Retina (tissue), 1 donor: ENCODE results near the gene ROMO1.

ENCODE experiments used
- DNase-seq: peaks from one replicate; pipeline ENCODE4 v3.0.0-alpha.2; 2016

The ROMO1 gene

DNA sequence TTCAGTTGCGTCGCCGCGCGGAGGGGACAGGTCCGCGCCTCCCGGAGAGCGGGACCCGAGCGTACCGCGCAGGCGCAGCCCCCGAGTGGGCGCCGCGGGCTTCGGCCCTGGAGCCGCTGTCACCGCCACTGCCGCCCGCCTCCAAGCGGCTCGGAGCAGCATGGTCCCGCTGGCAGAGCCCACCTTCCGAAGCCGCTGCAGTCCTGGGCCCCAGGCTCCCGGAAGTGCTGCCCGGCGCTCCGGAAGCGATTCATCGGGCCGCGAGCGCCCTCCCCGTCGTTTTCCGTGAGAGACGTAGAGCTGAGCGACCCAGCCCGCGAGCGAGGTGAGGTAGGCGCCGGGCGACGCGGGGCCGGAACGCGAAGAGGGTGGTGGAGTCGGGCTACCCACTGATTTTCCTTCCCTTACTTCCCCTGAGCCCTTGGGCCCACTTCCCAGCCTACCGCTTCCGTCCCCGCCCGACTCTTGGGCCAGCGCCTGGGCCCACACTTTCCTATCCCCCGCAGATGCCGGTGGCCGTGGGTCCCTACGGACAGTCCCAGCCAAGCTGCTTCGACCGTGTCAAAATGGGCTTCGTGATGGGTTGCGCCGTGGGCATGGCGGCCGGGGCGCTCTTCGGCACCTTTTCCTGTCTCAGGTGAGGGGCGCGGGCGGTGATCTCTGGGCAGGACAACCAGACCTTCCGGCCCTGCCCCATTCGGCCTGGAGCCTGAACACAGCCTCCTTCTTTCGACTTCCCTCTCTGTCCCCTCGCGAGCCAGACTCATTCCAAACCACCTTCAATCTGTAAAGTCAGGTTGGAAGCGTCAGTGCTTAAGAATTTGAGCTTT lies at the start of gene ROMO1, which contains the start of gene NFS1:
ROMO1 (plus strand) TSS at position 279 of the 830 bp plus-strand sequence; CDS start at position 507, 228 bp downstream.
NFS1 (minus strand) TSS at position 226 of the 830 bp plus-strand sequence; CDS start at position 162, 64 bp downstream.
- DNase-seq: peak; percentile 97

DNA sequence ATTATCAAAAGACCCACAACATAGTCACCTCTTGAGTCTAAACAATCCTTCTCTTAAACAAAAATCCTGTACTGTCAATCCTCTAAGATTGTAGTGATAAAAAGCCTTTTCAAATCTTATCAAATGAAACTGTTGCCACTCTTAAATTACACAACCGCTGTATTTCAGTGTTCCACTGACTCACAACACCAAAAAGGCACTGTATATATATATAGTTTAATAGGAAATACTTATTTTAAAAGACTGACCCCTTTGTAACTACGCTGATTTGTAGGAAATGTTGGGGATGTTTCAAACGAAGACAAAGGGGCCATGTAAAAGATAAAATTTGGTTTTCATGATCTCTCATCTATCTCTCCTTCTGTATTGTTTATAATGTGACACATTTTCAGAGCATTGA lies 48.6 kb upstream of the ROMO1 start:
- no peak for DNase-seq

DNA sequence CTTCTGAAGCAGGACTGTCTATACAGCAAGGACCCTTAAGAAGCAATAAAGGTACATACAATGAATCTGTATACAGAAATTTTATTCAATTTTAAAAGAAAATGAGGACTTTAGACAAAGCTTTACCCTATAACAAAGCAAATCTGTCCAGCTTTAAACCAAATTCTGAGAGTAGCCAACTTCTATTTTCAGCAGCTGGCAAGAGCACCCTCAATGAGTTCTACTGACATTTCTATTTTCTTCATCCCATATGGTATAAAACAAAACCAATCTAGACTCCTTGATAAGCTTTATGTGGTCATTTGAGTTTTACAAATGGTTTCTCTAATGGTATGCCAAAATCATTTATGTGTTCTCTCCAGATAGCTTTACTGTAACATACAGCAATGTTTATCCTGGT lies 47.2 kb upstream of the ROMO1 start:
- DNase-seq: no peak

DNA sequence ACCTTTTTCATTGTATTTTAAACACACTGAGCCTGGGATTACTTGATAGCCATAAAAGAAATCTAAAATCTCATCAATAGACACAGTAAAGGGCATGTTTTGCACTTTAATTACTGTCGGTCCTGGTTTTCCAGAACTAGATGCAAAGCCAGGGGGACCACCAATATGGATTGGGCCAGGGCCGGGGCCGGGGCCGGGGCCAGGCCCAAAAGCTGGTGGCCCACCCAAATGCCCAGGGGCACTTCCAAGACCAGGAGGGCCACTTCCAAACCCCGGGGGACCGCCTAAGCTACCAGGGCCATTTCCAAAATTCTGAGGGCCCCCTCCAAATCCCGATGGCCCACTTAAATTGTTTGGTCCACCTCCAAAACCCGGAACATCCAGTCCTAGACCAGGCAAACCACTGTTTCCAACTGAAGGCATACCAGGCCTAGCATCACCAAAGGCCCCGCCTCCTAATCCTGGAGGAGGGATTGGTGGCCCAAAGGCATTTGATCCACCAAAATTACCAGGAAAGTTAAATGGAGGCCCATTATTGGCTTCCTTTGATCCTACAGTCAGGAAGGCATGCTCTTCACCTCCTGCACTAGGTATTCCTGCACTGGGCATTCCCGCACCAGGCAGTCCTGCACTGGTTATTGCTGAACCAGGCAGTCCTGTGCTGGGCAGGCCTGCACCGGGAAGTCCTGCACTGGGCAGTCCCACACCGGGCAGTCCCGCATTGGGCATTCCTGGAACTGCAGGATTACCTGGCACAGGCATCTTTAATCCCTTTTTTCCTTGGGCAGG lies 46.4 kb upstream of the ROMO1 start:
- DNase-seq: no peak

DNA sequence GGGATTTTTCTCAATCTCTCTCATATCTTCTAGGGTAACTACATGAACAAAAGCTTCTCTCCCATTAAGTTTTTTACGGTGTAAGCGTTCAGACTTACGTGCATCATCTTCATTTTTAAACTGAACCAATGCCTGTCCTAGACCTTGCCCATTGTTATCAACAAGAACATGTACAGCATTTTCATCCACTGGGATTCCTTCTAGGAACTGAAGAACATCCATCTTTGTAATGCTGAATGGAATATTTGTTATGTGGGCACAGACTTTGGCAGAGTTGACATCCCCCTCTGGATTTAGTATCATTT lies 45.8 kb upstream of the ROMO1 start:
- DNase-seq: no peak

DNA sequence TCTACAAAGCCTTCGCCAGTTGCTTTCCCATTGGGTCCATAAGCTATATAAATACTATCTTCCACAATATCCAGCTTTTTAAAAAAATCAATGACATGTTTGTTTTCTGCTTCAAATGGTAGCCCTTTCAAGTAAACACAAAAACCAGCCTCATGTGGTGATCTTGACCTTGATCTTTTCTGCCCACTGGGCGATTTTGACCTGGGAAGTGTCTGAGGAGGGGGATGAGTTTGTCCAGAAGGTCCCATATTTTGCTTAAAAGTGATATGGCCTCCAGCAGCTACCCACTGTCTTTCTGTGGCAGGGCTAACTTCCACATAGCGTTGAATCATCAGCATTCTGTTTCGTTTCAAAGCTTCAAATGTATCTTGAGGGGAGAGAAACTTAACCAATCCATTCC lies 45.3 kb upstream of the ROMO1 start:
- DNase-seq: no peak

DNA sequence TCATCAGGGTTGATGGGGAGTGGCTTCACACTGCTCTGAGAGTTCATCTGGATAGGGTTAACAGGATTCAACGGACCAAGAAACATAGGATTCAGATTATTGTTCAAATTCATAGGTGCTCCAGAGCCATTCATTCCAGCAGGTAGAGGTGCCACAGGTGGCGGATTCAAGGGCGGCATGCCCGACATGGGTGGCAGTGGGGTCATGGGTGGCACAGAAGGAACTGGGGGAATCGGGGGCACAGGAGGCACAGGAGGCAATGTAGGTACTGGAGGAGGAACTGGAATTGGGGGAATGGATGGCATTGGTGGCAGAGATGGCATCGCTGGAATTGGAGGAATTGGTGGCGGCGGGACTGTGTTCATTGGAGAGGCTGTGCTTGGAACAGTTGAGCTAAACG lies 44.8 kb upstream of the ROMO1 start:
- DNase-seq: no peak

DNA sequence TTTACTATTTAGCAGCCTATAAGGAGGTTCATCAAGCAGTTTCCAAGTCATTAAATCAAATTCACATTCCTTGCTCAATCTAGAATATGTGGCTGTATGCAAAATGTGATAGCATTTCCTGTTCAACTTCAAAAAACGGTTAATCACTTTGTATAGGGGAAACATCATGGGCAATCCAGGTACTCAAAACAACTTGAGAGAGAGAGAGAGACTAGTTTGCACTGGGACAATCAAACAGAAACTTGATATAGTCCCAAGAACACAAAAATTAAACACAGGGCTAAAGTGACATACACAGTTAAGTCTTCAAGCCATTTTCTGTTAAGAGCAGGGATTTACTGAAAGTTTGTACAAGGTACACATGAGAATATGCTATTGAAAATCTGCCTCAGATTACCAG lies 41.9 kb upstream of the ROMO1 start:
- DNase-seq: no peak

DNA sequence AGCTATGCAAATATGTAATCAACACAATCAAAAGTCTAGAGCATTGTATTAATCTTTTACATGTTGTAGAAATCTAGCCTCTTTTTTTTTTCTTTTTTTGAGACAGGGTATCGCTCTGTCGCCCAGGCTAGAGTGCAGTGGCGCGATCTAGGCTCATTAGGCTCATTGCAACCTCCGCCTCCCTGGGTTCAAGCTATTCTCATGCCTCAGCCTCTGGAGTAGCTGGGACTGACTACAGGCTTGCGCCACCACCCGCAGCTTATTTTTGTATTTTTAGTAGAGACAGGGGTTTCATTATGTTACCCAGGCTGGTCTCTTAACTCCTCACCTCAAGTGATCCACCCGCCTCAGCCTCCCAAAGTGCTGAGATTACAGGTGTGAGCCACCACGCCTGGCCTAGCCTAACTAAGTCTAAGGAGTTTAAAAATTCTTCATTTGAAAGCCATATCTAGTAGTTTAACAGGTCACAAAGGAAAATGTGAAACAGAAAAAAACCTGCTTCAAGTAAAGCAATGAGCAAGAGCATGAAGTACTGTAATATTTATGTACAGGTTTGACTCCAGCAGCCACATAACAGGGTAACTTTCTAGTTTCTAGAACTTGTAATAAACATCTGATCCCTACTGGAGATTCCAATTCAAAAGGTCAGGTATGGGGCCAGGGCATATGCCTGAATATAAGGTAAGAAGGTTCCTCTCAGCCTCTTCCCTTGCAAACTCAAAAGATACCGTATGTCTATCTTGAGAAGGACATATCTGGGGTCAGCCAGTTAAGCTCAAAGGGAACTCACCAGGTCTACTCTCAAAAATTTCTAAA lies 38.9 kb upstream of the ROMO1 start:
- DNase-seq: no peak

DNA sequence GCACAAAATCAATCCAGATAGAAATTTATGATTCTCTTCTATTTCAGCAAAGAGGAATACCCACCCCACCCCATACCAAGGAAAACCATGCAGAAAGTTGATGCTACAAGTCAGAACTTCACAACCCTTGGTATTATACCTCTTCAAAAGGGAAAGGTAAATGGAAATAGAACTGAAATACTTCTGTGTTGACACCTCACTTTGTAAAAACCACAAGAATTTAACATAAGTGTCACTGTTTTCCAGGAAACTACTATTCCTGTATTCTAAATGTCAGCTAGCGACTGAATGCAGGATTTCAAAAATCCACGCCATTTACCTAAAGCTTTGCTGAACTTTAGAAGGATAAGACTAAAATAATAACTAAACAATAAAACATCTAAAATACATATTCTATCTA lies 38.2 kb upstream of the ROMO1 start:
- no peak for DNase-seq

DNA sequence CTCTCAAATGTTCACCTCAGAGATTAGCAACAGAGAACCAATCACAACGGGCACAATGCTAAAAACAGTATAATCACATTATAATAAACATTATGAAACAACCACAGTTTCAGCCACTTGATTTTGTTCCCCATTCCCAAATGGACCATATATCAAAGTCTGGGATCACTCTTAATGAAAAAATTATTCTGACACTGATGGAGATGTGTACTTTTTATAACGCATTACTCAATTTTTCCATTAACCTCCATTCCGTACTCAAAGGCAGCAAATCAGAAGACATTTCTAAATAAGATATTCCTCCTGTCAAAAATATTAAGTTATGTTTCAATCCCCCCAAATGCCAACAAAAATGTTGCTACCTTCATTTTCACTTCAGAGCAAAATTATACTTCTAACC lies 37.3 kb upstream of the ROMO1 start:
- DNase-seq: no peak

DNA sequence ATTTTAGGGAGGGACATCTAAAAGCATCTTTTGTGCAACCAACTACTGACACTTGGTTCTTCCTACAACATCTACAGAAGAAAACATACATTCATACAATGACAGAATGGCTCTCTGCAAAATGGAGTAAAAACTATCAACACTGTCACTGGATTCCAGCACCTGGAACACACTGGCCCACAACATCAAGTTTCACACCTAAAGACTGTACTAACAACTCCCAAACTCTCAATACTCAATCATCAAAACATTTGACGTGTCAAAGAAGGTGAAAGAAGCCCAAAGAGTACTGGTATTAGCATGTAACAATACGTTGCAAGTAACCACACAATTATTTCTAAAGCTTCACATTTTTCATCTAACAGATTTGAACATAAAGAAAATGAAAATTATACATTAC lies 36.7 kb upstream of the ROMO1 start:
- no peak for DNase-seq

DNA sequence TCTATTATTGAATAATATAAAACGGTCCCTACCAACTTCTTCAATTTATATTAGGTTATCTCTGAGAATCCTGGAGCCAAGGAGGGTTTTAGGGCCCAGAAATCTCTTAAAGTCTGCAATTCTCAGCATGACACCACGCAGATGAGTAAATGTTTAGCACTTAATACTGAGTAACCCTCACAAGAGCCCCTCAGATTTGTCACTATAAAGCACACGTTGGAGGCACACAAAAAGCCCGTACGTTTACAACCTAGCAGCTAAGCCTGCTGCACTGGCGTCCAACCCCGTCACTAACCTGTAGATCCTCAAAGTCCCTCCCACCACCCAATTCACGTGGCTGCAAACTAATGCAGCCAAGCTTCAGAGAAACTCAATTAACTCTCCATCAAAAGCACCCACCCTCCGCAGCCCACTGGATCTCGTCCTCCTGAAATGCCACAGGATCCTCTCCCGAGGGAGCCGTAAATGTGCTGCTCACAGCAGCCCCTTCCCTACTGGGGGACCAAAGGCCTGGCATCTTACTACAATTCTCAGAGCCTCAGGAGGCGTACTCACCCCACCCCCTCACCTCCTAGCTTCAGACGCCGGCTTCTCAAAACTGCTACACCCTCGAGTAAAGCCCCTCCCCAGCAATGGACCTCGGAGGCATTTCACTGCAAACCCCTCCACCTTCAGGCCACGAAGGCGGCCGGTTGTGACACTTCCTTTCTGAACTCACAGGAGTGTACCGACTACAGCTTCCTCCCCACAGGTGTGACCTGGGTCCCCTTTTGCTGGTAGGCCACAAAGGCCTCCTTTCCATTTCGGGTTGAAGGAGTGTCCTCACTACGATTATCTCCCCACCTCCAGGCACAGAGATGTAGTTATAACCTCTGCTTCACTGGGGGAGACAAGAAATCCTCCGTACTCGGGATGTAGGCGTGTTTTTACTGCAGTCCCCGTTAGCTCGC lies 35.4 kb upstream of the ROMO1 start:
- DNase-seq: peak; percentile 82

DNA sequence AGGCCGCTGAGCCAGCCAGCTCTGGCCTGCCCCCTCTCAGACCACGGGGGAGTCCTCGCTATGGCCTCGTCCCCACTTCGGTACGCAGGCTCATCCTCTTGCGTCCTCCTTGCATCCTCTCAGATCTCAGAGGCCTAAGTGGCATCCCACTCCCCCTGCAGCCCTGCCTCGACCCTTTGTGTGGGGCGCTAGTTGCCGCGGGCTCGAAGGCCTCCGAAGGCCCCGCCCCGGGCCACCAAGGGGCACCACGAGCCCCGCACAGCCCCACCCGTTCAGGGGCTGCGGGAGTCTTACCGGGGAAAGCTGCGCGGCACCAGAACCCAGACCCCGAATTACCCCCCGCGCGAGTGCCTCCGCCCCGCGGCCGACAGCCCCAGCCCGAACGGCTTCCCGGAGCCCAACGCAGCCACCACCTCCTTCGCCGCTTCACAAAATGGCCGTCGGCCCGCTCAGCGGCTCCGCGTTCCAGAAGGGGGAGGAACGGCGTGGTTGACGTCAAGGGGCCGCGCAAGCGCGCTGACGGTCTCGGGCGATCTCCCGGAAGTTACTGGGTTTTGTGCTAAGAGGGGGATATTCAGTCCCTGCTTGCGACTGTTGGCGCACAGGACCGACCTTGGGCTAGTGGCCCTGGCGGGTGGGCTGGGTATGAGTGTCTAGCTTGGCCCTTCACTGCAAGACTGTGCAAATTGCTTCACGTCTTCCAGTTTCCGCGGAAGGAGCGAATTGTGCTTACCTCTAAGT lies 34.6 kb upstream of the ROMO1 start, which contains the start of the genes CPNE1 and RBM12:
CPNE1 (minus strand) TSS at position 435 of the 741 bp plus-strand sequence. CDS start 31,977 bp downstream, outside the sequence.
RBM12 (minus strand) TSS at position 435 of the 741 bp plus-strand sequence. CDS start 9,578 bp downstream, outside the sequence.
- peak; percentile 96 for DNase-seq

DNA sequence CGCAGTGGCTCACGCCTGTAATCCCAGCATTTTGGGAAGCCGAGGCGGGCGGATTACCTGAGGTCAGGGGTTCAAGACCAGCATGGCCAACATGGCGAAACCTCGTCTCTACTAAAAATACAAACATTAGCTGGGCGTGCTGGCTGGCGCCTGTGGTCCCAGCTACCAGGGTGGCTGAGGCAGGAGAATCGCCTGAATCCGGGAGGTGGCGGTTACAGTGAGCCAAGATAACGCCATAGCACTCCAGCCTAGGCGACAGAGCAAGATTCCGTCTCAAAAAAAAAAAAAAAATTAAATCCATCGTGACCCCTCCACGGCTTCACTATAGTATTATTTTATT lies 33.3 kb upstream of the ROMO1 start:
- no peak for DNase-seq

DNA sequence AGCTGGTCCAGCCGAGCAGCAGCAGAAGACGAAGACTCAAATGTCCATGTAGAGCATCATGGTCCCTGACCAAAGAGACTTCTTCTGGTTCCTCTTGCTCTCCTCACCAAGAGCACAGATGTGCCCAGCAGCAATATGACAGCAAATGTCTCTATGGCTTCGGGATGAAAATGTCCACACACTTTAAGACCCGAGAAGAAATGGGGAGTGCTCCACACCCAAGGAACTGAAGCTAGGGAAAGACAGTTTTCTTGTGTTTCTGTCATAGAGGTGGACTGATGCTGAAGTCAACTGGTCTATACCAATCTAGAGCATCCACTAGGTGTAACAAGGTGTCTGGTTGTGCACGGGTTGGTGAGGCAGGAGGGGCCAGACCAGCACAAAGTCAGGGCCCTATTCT lies 30.0 kb upstream of the ROMO1 start:
- no peak for DNase-seq

DNA sequence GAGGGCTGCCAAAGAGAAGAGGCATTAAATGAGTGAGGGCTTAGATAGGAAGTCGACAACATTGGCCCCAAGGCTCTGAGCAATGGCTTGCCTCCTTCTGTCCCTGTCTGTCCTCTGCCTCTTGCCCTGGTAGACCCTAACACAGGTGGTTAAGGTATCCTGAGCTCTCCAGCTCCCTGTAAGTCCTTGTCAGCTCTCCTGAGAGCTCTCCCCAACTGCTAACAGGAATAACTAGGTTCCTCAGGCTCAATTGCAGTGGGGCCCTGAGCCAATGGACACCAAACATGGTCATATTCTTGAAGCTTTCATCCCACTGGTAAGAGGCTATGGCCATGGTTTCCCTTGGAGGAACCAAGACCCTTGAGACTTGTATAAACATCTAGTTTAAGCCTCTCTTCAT lies 29.5 kb upstream of the ROMO1 start:
- no peak for DNase-seq

DNA sequence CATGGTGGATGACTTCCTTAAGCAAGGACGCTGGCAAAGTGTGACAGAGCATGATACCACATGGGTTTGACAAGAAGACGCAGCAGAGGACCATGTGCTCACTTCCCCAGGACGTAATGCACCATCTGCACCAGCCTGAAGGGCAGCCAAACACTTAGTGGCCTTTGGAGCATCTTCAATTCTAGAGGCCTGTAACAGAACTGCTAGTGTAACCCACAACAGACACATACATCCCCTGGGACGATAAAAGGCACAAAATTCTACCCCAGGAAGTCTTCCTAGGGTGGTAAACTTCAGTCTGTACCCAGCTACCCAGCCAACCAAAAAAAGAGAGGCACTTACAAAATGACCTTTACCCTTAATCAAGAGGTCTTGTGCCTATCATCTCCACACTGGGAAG lies 25.3 kb upstream of the ROMO1 start:
- no peak for DNase-seq

DNA sequence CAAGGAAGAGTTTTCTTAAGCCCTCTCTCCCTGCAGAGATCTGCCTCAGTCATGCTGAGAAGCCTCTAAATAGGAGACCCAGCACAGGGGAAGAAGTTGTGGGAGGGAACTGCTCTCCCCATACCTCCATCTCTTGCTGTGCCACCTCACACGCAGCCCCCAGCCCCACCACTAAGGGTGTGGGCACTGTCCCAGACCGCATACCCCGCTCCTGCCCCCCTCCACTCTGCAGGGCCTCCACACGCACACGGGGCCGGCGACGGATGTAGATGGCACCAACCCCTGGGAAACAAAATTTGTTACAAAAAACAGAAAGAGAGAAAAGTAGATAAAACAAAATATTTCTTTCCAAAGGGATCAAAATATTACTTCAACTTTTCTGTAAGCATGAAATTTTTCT lies 24.3 kb upstream of the ROMO1 start:
- DNase-seq: no peak

DNA sequence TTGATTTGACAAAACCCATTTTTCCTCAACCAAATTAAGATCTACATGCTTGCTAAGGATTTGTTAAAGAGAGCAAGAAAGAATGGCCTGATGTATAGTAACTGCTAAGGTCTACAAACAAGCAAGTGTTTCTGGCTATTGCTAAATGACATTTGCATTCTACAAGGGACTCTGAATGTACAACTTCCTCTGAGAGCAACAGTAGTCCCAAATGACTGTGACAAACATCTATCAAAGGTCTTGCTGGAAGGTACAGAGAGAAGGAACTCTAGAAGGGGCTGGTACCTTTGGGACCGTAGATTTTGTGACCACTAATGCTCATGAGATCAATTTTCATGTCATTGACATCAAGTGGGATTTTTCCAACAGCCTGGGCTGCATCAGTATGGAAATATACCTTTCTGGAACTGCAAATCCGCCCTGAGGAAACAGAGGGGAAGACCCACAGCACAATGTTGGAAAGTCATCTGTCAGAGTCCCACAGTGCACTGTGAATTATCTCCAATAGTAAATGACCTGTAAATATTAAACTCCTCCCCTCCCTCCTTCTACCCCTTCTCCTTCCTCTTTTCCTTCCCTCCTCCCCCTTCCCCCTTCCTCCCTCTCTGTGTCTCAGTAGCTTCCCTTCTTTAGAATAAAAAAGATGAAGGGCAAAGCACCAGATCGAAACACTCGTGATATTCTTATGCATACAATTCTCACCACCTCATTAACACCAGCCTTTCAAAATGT lies 18.6 kb upstream of the ROMO1 start:
- no peak for DNase-seq

DNA sequence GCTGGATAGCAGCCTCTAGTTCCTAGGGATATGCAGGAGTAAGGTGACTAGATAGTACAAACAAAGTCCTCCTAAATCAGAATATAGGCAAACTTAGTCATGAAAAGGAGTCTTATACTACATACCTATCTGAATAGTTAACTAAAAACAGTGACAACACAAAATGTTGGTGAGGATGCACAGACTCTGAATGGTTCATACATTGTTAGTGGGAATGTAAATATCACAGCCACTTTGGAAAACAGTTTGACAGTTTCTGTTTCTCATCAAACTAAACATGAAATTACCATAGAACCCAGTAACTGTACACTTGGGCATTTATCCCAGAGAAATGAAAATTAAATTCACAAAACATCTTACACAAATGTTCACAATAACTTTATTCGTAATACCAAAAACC lies 17.2 kb upstream of the ROMO1 start:
- no peak for DNase-seq
